Measurements from ENCODE around the gene SND1.

The SND1 gene

GRCh38 chr7:128128401-128128800 is 476.4 kb downstream of the SND1 start:
- no peak for DNase-seq

- DNase-seq = no peak
These were observed 477.4 kb downstream of the SND1 start for GRCh38 chr7:128129224-128129864.

GRCh38 chr7:128131115-128131514 is 479.1 kb downstream of the SND1 start:
- DNase-seq = no peak

GRCh38 chr7:128131731-128132130 is 479.7 kb downstream of the SND1 start:
- DNase-seq = no peak

GRCh38 chr7:128132426-128133069 is 480.6 kb downstream of the SND1 start:
- DNase-seq = no peak

- DNase-seq = no peak
These were observed 483.1 kb downstream of the SND1 start for GRCh38 chr7:128135159-128135514.

- DNase-seq = peak; percentile 46
These were observed 483.7 kb downstream of the SND1 start for GRCh38 chr7:128135515-128136214.

GRCh38 chr7:128136215-128136597 is 484.2 kb downstream of the SND1 start:
- no peak for DNase-seq

GRCh38 chr7:128137181-128137580 is 485.2 kb downstream of the SND1 start:
- peak; percentile 17 for DNase-seq

GRCh38 chr7:128139406-128139805 is 487.4 kb downstream of the SND1 start:
- no peak for DNase-seq

GRCh38 chr7:128141683-128142195 is 489.7 kb downstream of the SND1 start:
- DNase-seq = no peak
